Heart right ventricle (tissue), 16 donors: ENCODE measurements around the gene ZBTB8B. TPM values are rescaled to one million over a fixed set of nuclear protein-coding genes. Genes with fewer than 3 reads are reported as not detected.

Source experiments
- ATAC-seq, 8 donors: fragments of 200-7000 bp; cut with Tn5 transposase; one replicate each; pipeline ENCODE4 v1.9.1; 2020; ENCODE audit warnings: mild to moderate bottlenecking in 8 of 8, moderate library complexity in 8 of 8, moderate number of reproducible peaks in 1 of 8
- DNase-seq, 2 donors: peaks; one replicate each; pipeline ENCODE4 v3.0.0-alpha.2; 2020
- H3K27ac ChIP-seq, 10 donors: fragments of 200-600 bp; sonication (generic) in 2 of 10; one replicate each; pipeline versions ENCODE4 v1.5.0 to v1.8.0; 2020 to 2022; ENCODE audit warnings: mild to moderate bottlenecking in 3 of 10
- H3K27me3 ChIP-seq, 7 donors: fragments of 200-600 bp; one replicate each; pipeline ENCODE4 v1.8.0; 2021 to 2022; ENCODE audit warnings: mild to moderate bottlenecking in 2 of 7
- H3K36me3 ChIP-seq, 9 donors: fragments of 200-600 bp; sonication (generic) in 1 of 9; one replicate each; pipeline versions ENCODE4 v1.5.0 to v1.8.0; 2020 to 2022; ENCODE audit warnings: mild to moderate bottlenecking in 2 of 9
- H3K4me1 ChIP-seq, 9 donors: fragments of 200-600 bp; sonication (generic) in 1 of 9; one replicate each; pipeline versions ENCODE4 v1.5.0 to v1.8.0; 2020 to 2022; ENCODE audit warnings: mild to moderate bottlenecking in 4 of 9
- H3K4me3 ChIP-seq, 10 donors: fragments of 200-600 bp; sonication (generic) in 2 of 10; one replicate each; pipeline versions ENCODE4 v1.5.0 to v1.8.0; 2020 to 2022; ENCODE audit warnings: mild to moderate bottlenecking in 7 of 10, moderate library complexity in 2 of 10
- H3K9me3 ChIP-seq, 11 donors: fragments of 200-600 bp in 10 of 11; sonication (generic) in 2 of 11; one replicate each; pipeline versions ENCODE4 v1.5.0 to v1.8.0; 2013 to 2022; ENCODE audit warnings: mild to moderate bottlenecking in 2 of 11, control low read depth in 1 of 11, moderate library complexity in 1 of 11
- CTCF ChIP-seq, 9 donors: fragments of 200-600 bp; sonication (generic) in 2 of 9; IDR thresholded peaks; one replicate each; pipeline versions ENCODE4 v1.5.0 to v1.8.0; 2021 to 2022; ENCODE audit warnings: antibody characterized with exemption in 9 of 9, mild to moderate bottlenecking in 5 of 9, moderate library complexity in 1 of 9
- WGBS, 2 donors: extraction: QIAGEN DNeasy Blood & Tissue Kit; methylation state at CpG; one replicate each; pipeline ENCODE4 v1.1.7; 2013; ENCODE audit warnings: inconsistent platforms in 1 of 2; 5-methylcytosine and 5-hydroxymethylcytosine counted together
- intact Hi-C, 10 donors: fragments of 100-400 bp; cut with DNase I; formaldehyde crosslinking; loops; one replicate each; pipeline versions ENCODE4 v1.11.1 to v1.14.2; 2022
- polyA plus RNA-seq, 2 donors: library from polyadenylated mRNA; stranded (reverse); fragments of 200-250 nt; gene quantifications; one replicate each; pipeline ENCODE4 v1.2.3, GENCODE V29; 2013
- total RNA-seq, 10 donors: library from RNA; stranded (reverse); fragmentation: NEBNext Ultra II Directional in 3 of 10; extraction: Animal tissue kit (Norgen Biotek cat#: 25700) in 3 of 10; gene quantifications; one replicate each; pipeline versions ENCODE4 v1.2.1 to v1.2.4, GENCODE V29; 2021 to 2023
- donor health status: Arrhythmogenic right ventricular cardiomyopathy.
- donor health status: ischemic (EF 13 %, LVEDD 7.1; RV severe dilation, severe dysfunction).
- donor health status: healthy with polysubstance abuse.
- donor health status: DM: no; HTN: yes; CAD: no.
- donor health status: DM: no; HTN: no; CAD: no.
- donor health status: ischemic (EF 25% LVEDD 6.9; RV normal size, moderate dysfunction).
- donor health status: ischemic (EF 25% LVEDD 5.7; RV mildly dilated, moderate dysfunction).
- donor health status: healthy.
- donor health status: DM: yes; HTN: yes; CAD: no.
- donor health status: Ischemic cardiomyopathy.
- donor health status: ischemic (EF 35%, LVEDD 5.7; RV mildly dilated, moderate dysfunction).
- donor health status: nonischemic (EF 11% LVEDD 7.7; RV severe dilation, severe dysfunction).
- donor health status: DM: yes; HTN: yes; CAD: no.
- donor health status: PGD.
- donor health status: ischemic (EF 29% LVEDD 5.4; RV normal size, mild dysfunction).
- donor health status: nonischemic (EF 23%, LVEDD 6.1; RV moderate dilation, normal function).

Gene ZBTB8B
- total and polyA plus RNA-seq, 12 donors = under 0.01 to 0.04 (median 0.02) TPM; not detected in 6

- TF ChIP-seq CTCF (IDR thresholded peaks at IDR 0.05) = no peak
- DNase-seq = no peak
- Histone ChIP-seq H3K4me3 (no peak overlapping the region), H3K4me1 (peaks cover 2 to 21% (median 14%) of the 10 kb centered on the region in 9 donors), H3K36me3 (no peaks in the 10 kb centered on the region), H3K9me3 (no peaks in the 10 kb centered on the region), H3K27me3 (no peaks in the 10 kb centered on the region), H3K27ac (peak overlapping the region in 5 of 10 donors; percentile 58 to 100 (median 99))
- 94 to 95% methylated on average over 7 of the region's 7 CpGs for WGBS, 2 donors
- intact Hi-C loops = no loop called here
- ATAC-seq = no peak
Measured at GRCh38 chr1:32503153-32503552, 38.3 kb downstream of the ZBTB8B start.

- H3K4me1 ChIP-seq = peaks cover 0 to 9% (median under 1%) of the 10 kb centered on the region in 9 donors
- no peaks in the 10 kb centered on the region for H3K36me3 ChIP-seq
- DNase-seq (no peak), ATAC-seq (no peak)
- no peaks in the 10 kb centered on the region for H3K9me3 ChIP-seq
- WGBS, 2 donors = 86 to 91% methylated on average over 4 of the region's 4 CpGs
- no peak overlapping the region for H3K27ac ChIP-seq
- intact Hi-C loops = no loop called here
- H3K27me3 ChIP-seq = no peaks in the 10 kb centered on the region
- TF ChIP-seq CTCF (IDR thresholded peaks at IDR 0.05) = no peak
- no peak overlapping the region for H3K4me3 ChIP-seq
Measured at GRCh38 chr1:32507021-32507420, 42.1 kb downstream of the ZBTB8B start.

- Histone ChIP-seq H3K4me3 (no peak overlapping the region), H3K36me3 (no peaks in the 10 kb centered on the region), H3K27me3 (no peaks in the 10 kb centered on the region), H3K4me1 (no peaks in the 10 kb centered on the region), H3K27ac (no peak overlapping the region), H3K9me3 (no peaks in the 10 kb centered on the region)
- intact Hi-C loops = no loop called here
- DNase-seq = no peak
- ATAC-seq = no peak
- no peak for TF ChIP-seq CTCF (IDR thresholded peaks at IDR 0.05)
- WGBS, 2 donors = 82 to 86% methylated on average over 5 of the region's 5 CpGs
Measured at GRCh38 chr1:32508761-32509160, 43.9 kb downstream of the ZBTB8B start.

GRCh38 chr1:32509939-32510338 lies 45.1 kb downstream of the ZBTB8B start:
- DNase-seq = no peak
- H3K9me3 ChIP-seq = no peaks in the 10 kb centered on the region
- H3K27me3 ChIP-seq = no peaks in the 10 kb centered on the region
- H3K4me1 ChIP-seq = no peaks in the 10 kb centered on the region
- intact Hi-C loops = loop anchor here in 4 of 10 donors (10.0 kb wide), 3 partner anchors 105 to 365 kb away; partner anchors contain the start of gene FNDC5 (in 1 of the 4)
- no peak overlapping the region for H3K27ac ChIP-seq
- no peak for TF ChIP-seq CTCF (IDR thresholded peaks at IDR 0.05)
- 92 to 100% methylated on average over 1 of the region's 1 CpG for WGBS, 2 donors
- H3K36me3 ChIP-seq = no peaks in the 10 kb centered on the region
- H3K4me3 ChIP-seq = no peak overlapping the region
- no peak for ATAC-seq

Other genes with a start within 250 kb of the ZBTB8B start
- 10 to 100 TPM in 6 of 10 donors, 1 to 10 TPM in 4; 8.1 to 12.8 (median 11.1) TPM for gene TMEM234, start 242.7 kb upstream of the ZBTB8B start, total RNA-seq
- gene TMEM234, start 242.7 kb upstream of the ZBTB8B start, polyA plus RNA-seq = 10 to 100 TPM; 14.9 to 19.6 TPM
- 100 to 1,000 TPM in 7 of 10 donors, 10 to 100 TPM in 3; 90.3 to 138 (median 103) TPM for gene EIF3I, start 242.7 kb upstream of the ZBTB8B start, total RNA-seq
- gene EIF3I, start 242.7 kb upstream of the ZBTB8B start, polyA plus RNA-seq = 100 to 1,000 TPM; 140 to 342 TPM
- 10 to 100 TPM in 1 of 10 donors, 1 to 10 TPM in 9; 1.0 to 12.5 (median 3.9) TPM for gene FAM167B, start 217.8 kb upstream of the ZBTB8B start, total RNA-seq
- 10 to 100 TPM; 13.5 to 17.3 TPM for gene FAM167B, start 217.8 kb upstream of the ZBTB8B start, polyA plus RNA-seq
- gene LCK, start 213.8 kb upstream of the ZBTB8B start, total RNA-seq = 1 to 10 TPM in 4 of 10 donors, under 1 TPM in 6; 0.25 to 7.1 (median 0.86) TPM
- under 1 TPM; 0.29 to 0.39 TPM for gene LCK, start 213.8 kb upstream of the ZBTB8B start, polyA plus RNA-seq
- gene HDAC1, start 173.0 kb upstream of the ZBTB8B start, total RNA-seq = 10 to 100 TPM; 27.5 to 43.5 (median 33.0) TPM
- 10 to 100 TPM; 29.6 to 33.9 TPM for gene HDAC1, start 173.0 kb upstream of the ZBTB8B start, polyA plus RNA-seq
- gene MARCKSL1, start 128.8 kb upstream of the ZBTB8B start, total RNA-seq = 10 to 100 TPM in 8 of 10 donors, 1 to 10 TPM in 2; 6.3 to 27.4 (median 13.2) TPM
- gene MARCKSL1, start 128.8 kb upstream of the ZBTB8B start, polyA plus RNA-seq = 10 to 100 TPM; 21.1 to 61.1 TPM
- 1 to 10 TPM in 9 of 10 donors, under 1 TPM in 1; 0.93 to 5.2 (median 2.2) TPM for gene FAM229A, start 102.6 kb upstream of the ZBTB8B start, total RNA-seq
- 10 to 100 TPM in 1 of 2 donors, 1 to 10 TPM in 1; 2.8 to 13.4 TPM for gene FAM229A, start 102.6 kb upstream of the ZBTB8B start, polyA plus RNA-seq
- 1 to 10 TPM in 7 of 10 donors, under 1 TPM in 3; 0.47 to 5.8 (median 1.7) TPM for gene TSSK3, start 102.5 kb upstream of the ZBTB8B start, total RNA-seq
- 1 to 10 TPM in 1 of 2 donors, under 1 TPM in 1; 0.10 to 4.4 TPM for gene TSSK3, start 102.5 kb upstream of the ZBTB8B start, polyA plus RNA-seq
- gene BSDC1, start 70.6 kb upstream of the ZBTB8B start, total RNA-seq = 10 to 100 TPM; 37.2 to 49.4 (median 45.9) TPM
- 10 to 100 TPM; 21.4 to 24.1 TPM for gene BSDC1, start 70.6 kb upstream of the ZBTB8B start, polyA plus RNA-seq
- gene ZBTB8A, start 74.4 kb downstream of the ZBTB8B start, total RNA-seq = 1 to 10 TPM; 2.7 to 3.8 (median 3.1) TPM
- gene ZBTB8A, start 74.4 kb downstream of the ZBTB8B start, polyA plus RNA-seq = 1 to 10 TPM; 1.7 to 1.8 TPM
- gene ZBTB8OS, start 185.5 kb downstream of the ZBTB8B start, total RNA-seq = 10 to 100 TPM; 27.5 to 45.1 (median 32.6) TPM
- 10 to 100 TPM; 54.7 to 65.0 TPM for gene ZBTB8OS, start 185.5 kb downstream of the ZBTB8B start, polyA plus RNA-seq
- 100 to 1,000 TPM in 8 of 10 donors, 10 to 100 TPM in 2; 86.6 to 119 (median 110) TPM for gene RBBP4, start 186.1 kb downstream of the ZBTB8B start, total RNA-seq
- 10 to 100 TPM; 17.9 to 50.7 TPM for gene RBBP4, start 186.1 kb downstream of the ZBTB8B start, polyA plus RNA-seq
- 10 to 100 TPM in 9 of 10 donors, 1 to 10 TPM in 1; 9.9 to 27.8 (median 17.7) TPM for gene SYNC, start 237.7 kb downstream of the ZBTB8B start, total RNA-seq
- 10 to 100 TPM in 1 of 2 donors, 1 to 10 TPM in 1; 2.7 to 10.5 TPM for gene SYNC, start 237.7 kb downstream of the ZBTB8B start, polyA plus RNA-seq